ENCODE results near the gene MARK3. TPM values are rescaled to one million over a fixed set of nuclear protein-coding genes. Genes with fewer than 3 reads are reported as not detected.

MARK3 gene
- total and polyA plus RNA-seq, 10 of the 15 experiments (the other 5 are each of a cell fraction or from before 2014, with no cell fraction given), result 10.7 to 75.1 (median 41.4) TPM

DNA sequence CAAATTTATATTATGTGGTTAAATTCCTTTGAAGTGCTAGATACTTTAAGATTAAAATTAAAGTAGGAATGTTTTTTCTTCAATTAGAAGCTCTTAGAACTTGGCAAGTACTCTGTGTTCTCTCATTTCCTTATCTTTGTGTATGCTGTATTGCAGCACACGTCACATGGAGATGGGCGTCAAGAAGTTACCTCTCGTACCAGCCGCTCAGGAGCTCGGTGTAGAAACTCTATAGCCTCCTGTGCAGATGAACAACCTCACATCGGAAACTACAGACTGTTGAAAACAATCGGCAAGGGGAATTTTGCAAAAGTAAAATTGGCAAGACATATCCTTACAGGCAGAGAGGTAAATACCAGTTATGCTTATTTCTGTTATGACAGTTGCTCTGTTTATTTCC, 19.7 kb downstream of the MARK3 start (continued):
- no peak for TF ChIP-seq LARP7 (IDR thresholded peaks at IDR 0.05)
- no peak for TF ChIP-seq SPI1 (IDR thresholded peaks at IDR 0.05; ENCODE audit: borderline replicate concordance, insufficient read depth, low read depth, low read length)
- TF ChIP-seq, protein P1, sequence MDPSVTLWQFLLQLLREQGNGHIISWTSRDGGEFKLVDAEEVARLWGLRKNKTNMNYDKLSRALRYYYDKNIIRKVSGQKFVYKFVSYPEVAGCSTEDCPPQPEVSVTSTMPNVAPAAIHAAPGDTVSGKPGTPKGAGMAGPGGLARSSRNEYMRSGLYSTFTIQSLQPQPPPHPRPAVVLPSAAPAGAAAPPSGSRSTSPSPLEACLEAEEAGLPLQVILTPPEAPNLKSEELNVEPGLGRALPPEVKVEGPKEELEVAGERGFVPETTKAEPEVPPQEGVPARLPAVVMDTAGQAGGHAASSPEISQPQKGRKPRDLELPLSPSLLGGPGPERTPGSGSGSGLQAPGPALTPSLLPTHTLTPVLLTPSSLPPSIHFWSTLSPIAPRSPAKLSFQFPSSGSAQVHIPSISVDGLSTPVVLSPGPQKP (IDR thresholded peaks at IDR 0.05; ENCODE audit: low read depth, low read length), result no peak

DNA sequence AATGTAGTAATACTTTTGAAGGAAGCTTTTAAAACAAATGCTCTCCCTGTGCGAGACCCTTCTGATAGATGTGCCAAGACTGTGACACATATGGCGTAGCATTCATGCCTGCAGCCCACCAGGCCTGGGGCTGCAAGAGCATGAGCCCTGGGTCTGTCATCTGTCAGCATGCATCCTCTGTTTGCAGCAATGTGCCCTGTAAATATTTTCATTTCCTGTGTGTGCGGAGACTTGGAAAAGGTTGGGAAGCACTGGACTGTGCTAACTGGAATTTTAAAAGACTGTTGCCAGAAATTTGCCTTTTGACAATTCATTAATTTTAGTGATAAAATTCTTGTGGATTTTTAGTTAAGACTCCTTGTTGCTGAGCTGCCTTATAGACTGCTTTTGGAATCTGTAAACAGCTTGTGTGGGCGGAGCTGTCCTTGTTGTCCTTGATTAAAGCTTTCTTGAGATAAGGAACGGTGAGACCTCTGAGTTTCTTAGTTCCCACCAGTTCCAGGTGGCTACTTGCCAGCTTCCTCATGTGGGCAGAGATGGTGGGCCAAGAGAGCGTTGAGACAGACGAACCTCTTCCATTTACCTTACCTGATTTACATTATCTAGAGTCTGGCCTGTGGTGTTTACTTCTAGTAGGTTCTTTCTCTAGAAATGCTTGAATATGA, 23.4 kb downstream of the MARK3 start:
- Histone ChIP-seq H3K9me3 (replicated peaks; ENCODE audit: control insufficient read depth, insufficient read depth, low read length) (no peaks in the 10 kb centered on the region), H3K4me1 (ENCODE audit: control insufficient read depth, insufficient read depth, low read length) (0 out of 2 replicates have a peak, but pooled peaks cover 2% of the 10 kb centered on the region), H3K4me3 (no peak overlapping the region), H3K9ac (ENCODE audit: control insufficient read depth, insufficient read depth, low read length) (no peak overlapping the region), H3K27me3 (replicated peaks in 1 of 2; ENCODE audit: control insufficient read depth in 2 of 2, insufficient read depth in 2 of 2, low read length in 1 of 2) (no peaks in the 10 kb centered on the region), H3K27ac (ENCODE audit: control insufficient read depth, insufficient read depth) (no peak overlapping the region), H2AFZ (ENCODE audit: control insufficient read depth, low read depth, low read length) (no peak overlapping the region), H3K79me2 (ENCODE audit: control insufficient read depth, insufficient read depth, low read length) (peaks cover 27% of the 10 kb centered on the region), H3K4me2 (ENCODE audit: control insufficient read depth, insufficient read depth) (no peak overlapping the region), H4K20me1 (ENCODE audit: control insufficient read depth, insufficient read depth) (peaks cover 4% of the 10 kb centered on the region; the same call in 1 of the 2 replicates), H3K36me3 (ENCODE audit: control insufficient read depth in 2 of 2, insufficient read depth in 2 of 2, low read length in 1 of 2) (peaks cover 5 to 15% of the 10 kb centered on the region in 2 experiments; a peak in 3 of 4 replicates)
- CTCF ChIA-PET, result interaction anchor here (11.6 kb wide), 1 partner anchor 17 kb away, joined by 99 read pairs; no protein-coding TSS in a partner anchor
- FAIRE-seq (no peak), ATAC-seq (no peak), DNase-seq (ENCODE audit: low read depth, low spot score) (no peak)
- intact Hi-C loops (cut with micrococcal nuclease; ENCODE audit: unreplicated experiment) (no loop called here), in situ Hi-C loops (cut with MboI) (no loop called here)
- SMC1A ChIA-PET (ENCODE audit: uncharacterized antibody, unreplicated experiment), result no interaction called here
- no TSS peak for BruUV-seq (replicated peaks)
- RAD21 ChIA-PET (ENCODE audit: unreplicated experiment), result no interaction called here
- 97% methylated on average over 7 of the region's 7 CpGs for WGBS (ENCODE audit: insufficient coverage, insufficient replicate concordance, low lambda C conversion rate, missing lambda C conversion rate)
- POLR2A ChIA-PET, result interaction anchor here (1.1 kb wide), 1 partner anchor 9 kb away, joined by 3 read pairs; no protein-coding TSS in a partner anchor
- TF ChIP-seq MYC (IDR thresholded peaks at IDR 0.05; ENCODE audit: insufficient read depth, insufficient read length, insufficient replicate concordance, low read length, severe bottlenecking), result no peak
- no peak for TF ChIP-seq RBBP5 (conservative IDR thresholded peaks at IDR 0.05)
- TF ChIP-seq, protein P2, sequence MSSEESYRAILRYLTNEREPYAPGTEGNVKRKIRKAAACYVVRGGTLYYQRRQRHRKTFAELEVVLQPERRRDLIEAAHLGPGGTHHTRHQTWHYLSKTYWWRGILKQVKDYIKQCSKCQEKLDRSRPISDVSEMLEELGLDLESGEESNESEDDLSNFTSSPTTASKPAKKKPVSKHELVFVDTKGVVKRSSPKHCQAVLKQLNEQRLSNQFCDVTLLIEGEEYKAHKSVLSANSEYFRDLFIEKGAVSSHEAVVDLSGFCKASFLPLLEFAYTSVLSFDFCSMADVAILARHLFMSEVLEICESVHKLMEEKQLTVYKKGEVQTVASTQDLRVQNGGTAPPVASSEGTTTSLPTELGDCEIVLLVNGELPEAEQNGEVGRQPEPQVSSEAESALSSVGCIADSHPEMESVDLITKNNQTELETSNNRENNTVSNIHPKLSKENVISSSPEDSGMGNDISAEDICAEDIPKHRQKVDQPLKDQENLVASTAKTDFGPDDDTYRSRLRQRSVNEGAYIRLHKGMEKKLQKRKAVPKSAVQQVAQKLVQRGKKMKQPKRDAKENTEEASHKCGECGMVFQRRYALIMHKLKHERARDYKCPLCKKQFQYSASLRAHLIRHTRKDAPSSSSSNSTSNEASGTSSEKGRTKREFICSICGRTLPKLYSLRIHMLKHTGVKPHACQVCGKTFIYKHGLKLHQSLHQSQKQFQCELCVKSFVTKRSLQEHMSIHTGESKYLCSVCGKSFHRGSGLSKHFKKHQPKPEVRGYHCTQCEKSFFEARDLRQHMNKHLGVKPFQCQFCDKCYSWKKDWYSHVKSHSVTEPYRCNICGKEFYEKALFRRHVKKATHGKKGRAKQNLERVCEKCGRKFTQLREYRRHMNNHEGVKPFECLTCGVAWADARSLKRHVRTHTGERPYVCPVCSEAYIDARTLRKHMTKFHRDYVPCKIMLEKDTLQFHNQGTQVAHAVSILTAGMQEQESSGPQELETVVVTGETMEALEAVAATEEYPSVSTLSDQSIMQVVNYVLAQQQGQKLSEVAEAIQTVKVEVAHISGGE (CRISPR knock-in tag; IDR thresholded peaks at IDR 0.05), result no peak
- no peak for TF ChIP-seq EGR1 (IDR thresholded peaks at IDR 0.05; ENCODE audit: borderline replicate concordance in 1 of 2, low read depth in 2 of 2, low read length in 2 of 2)
- TF ChIP-seq SUZ12 (IDR thresholded peaks at IDR 0.05; ENCODE audit: unreplicated experiment), result no peak
- TF ChIP-seq LARP7 (IDR thresholded peaks at IDR 0.05), result no peak
- TF ChIP-seq SMAD5 (IDR thresholded peaks at IDR 0.05; ENCODE audit: low read depth), result no peak
- TF ChIP-seq, protein P3, sequence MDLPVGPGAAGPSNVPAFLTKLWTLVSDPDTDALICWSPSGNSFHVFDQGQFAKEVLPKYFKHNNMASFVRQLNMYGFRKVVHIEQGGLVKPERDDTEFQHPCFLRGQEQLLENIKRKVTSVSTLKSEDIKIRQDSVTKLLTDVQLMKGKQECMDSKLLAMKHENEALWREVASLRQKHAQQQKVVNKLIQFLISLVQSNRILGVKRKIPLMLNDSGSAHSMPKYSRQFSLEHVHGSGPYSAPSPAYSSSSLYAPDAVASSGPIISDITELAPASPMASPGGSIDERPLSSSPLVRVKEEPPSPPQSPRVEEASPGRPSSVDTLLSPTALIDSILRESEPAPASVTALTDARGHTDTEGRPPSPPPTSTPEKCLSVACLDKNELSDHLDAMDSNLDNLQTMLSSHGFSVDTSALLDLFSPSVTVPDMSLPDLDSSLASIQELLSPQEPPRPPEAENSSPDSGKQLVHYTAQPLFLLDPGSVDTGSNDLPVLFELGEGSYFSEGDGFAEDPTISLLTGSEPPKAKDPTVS (IDR thresholded peaks at IDR 0.05; ENCODE audit: low read depth, low read length), result no peak
- TF ChIP-seq, protein P4, sequence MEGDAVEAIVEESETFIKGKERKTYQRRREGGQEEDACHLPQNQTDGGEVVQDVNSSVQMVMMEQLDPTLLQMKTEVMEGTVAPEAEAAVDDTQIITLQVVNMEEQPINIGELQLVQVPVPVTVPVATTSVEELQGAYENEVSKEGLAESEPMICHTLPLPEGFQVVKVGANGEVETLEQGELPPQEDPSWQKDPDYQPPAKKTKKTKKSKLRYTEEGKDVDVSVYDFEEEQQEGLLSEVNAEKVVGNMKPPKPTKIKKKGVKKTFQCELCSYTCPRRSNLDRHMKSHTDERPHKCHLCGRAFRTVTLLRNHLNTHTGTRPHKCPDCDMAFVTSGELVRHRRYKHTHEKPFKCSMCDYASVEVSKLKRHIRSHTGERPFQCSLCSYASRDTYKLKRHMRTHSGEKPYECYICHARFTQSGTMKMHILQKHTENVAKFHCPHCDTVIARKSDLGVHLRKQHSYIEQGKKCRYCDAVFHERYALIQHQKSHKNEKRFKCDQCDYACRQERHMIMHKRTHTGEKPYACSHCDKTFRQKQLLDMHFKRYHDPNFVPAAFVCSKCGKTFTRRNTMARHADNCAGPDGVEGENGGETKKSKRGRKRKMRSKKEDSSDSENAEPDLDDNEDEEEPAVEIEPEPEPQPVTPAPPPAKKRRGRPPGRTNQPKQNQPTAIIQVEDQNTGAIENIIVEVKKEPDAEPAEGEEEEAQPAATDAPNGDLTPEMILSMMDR (IDR thresholded peaks at IDR 0.05 in 2 of 3, conservative IDR thresholded peaks at IDR 0.05 in 1 of 3; ENCODE audit: control insufficient read depth in 2 of 3, extremely low read depth in 1 of 3, insufficient read depth in 1 of 3, low read depth in 3 of 3, low read length in 3 of 3), result no peak
- TF ChIP-seq, protein P5, sequence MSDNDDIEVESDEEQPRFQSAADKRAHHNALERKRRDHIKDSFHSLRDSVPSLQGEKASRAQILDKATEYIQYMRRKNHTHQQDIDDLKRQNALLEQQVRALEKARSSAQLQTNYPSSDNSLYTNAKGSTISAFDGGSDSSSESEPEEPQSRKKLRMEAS (IDR thresholded peaks at IDR 0.05; ENCODE audit: low read depth, low read length), result no peak

Measured in GM12878 (cell line).